Spleen (tissue), 11 donors: ENCODE data around the gene DMXL1. TPM values are rescaled to one million over a fixed set of nuclear protein-coding genes. Genes with fewer than 3 reads are reported as not detected.
A peak's percentile ranks its signal among the peaks of the same experiment; 100 is the strongest.

Experiments used
- DNase-seq: peaks from one replicate; pipeline ENCODE4 v3.0.0-alpha.2; 2020
- H3K27ac ChIP-seq, 8 donors: fragments of 200-600 bp; sonication (generic) in 7 of 8; 1 replicate in 4 of 8; 2 replicates in 4 of 8; pipeline versions ENCODE4 v1.5.0 to v1.8.0; 2016 to 2021; ENCODE audit warnings: inconsistent platforms in 4 of 8, mild to moderate bottlenecking in 4 of 8, moderate library complexity in 1 of 8
- H3K27me3 ChIP-seq, 7 donors: fragments of 200-600 bp; sonication (generic) in 6 of 7; replicated peaks in 1 of 7; 1 replicate in 4 of 7; 2 replicates in 3 of 7; pipeline versions ENCODE4 v1.5.0 to v1.8.0; 2016 to 2021; ENCODE audit warnings: inconsistent platforms in 3 of 7, mild to moderate bottlenecking in 1 of 7
- H3K36me3 ChIP-seq, 6 donors: fragments of 200-600 bp; sonication (generic) in 5 of 6; 1 replicate in 4 of 6; 2 replicates in 2 of 6; pipeline versions ENCODE4 v1.5.0 to v1.8.0; 2016 to 2021; ENCODE audit warnings: inconsistent platforms in 2 of 6
- H3K4me1 ChIP-seq, 6 donors: fragments of 200-600 bp; sonication (generic) in 5 of 6; 1 replicate in 3 of 6; 2 replicates in 3 of 6; pipeline versions ENCODE4 v1.5.0 to v1.8.0; 2016 to 2021; ENCODE audit warnings: inconsistent platforms in 3 of 6
- H3K4me3 ChIP-seq, 8 donors: fragments of 200-600 bp; sonication (generic) in 7 of 8; 1 replicate in 4 of 8; 2 replicates in 4 of 8; pipeline versions ENCODE4 v1.5.0 to v1.8.0; 2016 to 2021; ENCODE audit warnings: inconsistent platforms in 4 of 8, mild to moderate bottlenecking in 4 of 8, moderate library complexity in 2 of 8
- H3K9me3 ChIP-seq, 8 donors: fragments of 200-600 bp; sonication (generic) in 7 of 8; 1 replicate in 4 of 8; 2 replicates in 4 of 8; pipeline versions ENCODE4 v1.5.0 to v1.8.0; 2016 to 2021; ENCODE audit warnings: inconsistent platforms in 4 of 8
- POLR2A ChIP-seq, 3 donors: fragments of 450-650 bp; IDR thresholded peaks; one replicate each; pipeline ENCODE4 v1.5.1; 2017; ENCODE audit warnings: antibody characterized with exemption in 3 of 3, mild to moderate bottlenecking in 1 of 3
- POLR2AphosphoS5 ChIP-seq, 3 donors: sonication (generic); formaldehyde crosslinking; IDR thresholded peaks; one replicate each; pipeline ENCODE4 v1.5.1; 2017; ENCODE audit warnings: antibody characterized with exemption in 3 of 3
- WGBS, 5 donors: extraction: QIAGEN DNeasy Blood & Tissue Kit in 3 of 5; methylation state at CpG; one replicate each; pipeline versions ENCODE4 v1.1.5 to v1.1.7; 2013 to 2018; 5-methylcytosine and 5-hydroxymethylcytosine counted together
- intact Hi-C: fragments of 100-400 bp; cut with DNase I; formaldehyde crosslinking; loops from one replicate; pipeline ENCODE4 v1.15.0; 2023; ENCODE audit warnings: low total_unique reads
- polyA plus RNA-seq, 3 donors: library from polyadenylated mRNA; stranded (reverse); fragments of 200-250 nt; gene quantifications; one replicate each; pipeline ENCODE4 v1.2.1, GENCODE V29; 2013
- total RNA-seq, 7 donors: library from RNA; depleted of rRNA in 3 of 7; stranded (reverse); fragments of >200 nt in 3 of 7; fragmentation: NEBNext Ultra II Directional in 4 of 7; extraction: Animal tissue kit (Norgen Biotek cat#: 25700) in 4 of 7; gene quantifications; one replicate each; pipeline versions ENCODE4 v1.1.0 to v1.2.1, GENCODE V29; 2016 to 2021
- TF ChIP-seq, protein P1 (sequence below), 11 experiments: fragments of 200-600 bp in 7 of 11; fragments of 450-650 bp in 4 of 11; sonication (generic) in 4 of 11; IDR thresholded peaks in 8 of 11; conservative IDR thresholded peaks in 3 of 11; 1 replicate in 7 of 11; 2 replicates in 4 of 11; pipeline versions ENCODE4 v1.4.0 to v1.8.0; 2016 to 2021; ENCODE audit warnings: antibody characterized with exemption in 11 of 11, inconsistent platforms in 4 of 11, mild to moderate bottlenecking in 1 of 11
- donor health status: healthy with polysubstance abuse.
- donor health status: DM: no; HTN: no; CAD: no; lungs with moderate emphysema.
- donor health status: DM: no; HTN: no; CAD: no.
- donor health status: Bipolar disorder and iron deficiency.
- donor health status: healthy.
- donor health status: DM: no; HTN: no; CAD: no.
- donor health status: DM: yes; HTN: yes; CAD: no.

The DMXL1 gene
- total and polyA plus RNA-seq, 10 donors, result 19.3 to 89.9 (median 72.0) TPM

DNA sequence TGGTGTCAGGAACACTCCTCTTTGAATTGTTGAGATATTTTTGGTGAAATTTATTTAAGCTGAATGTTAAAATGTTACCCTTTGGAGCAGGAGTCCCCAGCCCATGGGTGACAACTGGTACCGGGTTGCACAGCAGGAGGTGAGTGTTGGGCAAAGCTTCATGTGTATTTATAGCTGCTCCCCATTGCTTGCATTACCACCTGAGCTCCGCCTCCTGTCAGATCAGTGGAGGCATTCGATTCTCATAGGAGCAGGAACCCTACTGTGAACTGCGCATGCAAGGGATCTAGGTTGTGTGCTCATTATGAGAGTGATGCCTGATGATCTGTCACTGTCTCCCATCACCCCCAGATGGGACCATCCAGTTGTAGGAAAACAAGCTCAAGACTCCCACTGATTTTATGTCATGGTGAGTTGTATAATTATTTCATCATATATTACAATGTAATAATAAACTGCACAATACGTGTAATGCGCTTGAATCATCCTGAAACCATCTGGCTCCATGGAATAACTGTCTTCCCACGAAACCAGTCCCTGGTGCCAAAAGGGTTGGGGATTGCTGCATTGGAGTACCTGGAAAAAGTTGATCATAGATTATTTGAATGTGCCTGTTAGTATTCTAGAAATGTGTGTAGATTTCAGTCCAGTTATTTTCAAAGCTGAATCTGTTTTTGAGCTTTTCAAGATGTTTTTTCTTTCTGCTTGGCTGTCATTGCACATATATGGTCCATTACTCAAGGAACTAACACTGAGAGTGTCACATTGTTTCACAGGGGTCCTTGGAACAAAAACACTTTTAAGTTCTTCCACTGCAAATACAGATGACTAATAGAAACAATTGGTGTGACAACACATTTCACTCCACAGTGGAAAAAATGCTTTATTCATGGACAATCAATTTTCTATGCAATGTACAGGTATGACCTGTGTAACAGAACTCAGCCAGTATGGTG is 180.3 kb downstream of the DMXL1 start:
- intact Hi-C loops, result no loop called here
- no peak overlapping the region for H3K4me3 ChIP-seq
- 91 to 99% (median 96%) methylated on average over 7 of the region's 7 CpGs for WGBS, 5 donors

DNA sequence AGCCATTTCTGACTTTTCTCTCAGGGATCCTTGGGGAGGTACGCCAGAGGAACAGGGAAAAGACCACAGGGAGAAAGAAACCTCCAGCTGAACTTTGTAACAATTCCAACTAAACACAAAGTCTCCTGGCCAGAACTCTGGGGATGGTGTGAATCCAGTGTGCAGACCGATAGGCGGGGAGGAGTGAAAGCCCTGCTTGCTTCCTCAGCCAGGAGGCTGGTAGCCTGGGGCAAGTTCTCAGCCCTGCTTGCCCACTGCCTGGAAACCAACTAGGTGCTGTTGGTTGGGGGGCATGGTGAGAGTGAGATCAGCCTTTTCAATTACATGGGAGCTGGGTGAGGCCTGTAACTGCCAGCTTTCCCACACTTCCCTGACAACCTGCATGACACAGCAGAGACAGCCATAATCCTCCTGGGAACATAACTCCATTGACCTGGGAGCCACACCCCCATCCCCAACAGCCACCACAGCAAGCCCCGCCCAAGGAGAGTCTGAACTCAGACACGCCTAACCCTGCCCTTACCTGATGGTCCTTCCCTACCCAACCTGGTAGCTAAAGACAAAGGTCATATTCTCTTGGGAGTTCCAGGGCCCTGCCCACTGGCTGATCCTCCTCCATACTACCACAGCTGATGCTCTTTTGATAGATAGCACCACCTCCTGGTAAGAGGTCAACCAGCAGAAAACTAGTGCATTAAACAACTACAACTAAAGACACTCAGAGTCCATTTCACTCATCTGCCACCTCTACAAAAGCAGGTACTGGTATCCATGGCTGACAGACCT is 184.9 kb downstream of the DMXL1 start:
- Histone ChIP-seq H3K27ac (no peak overlapping the region), H3K36me3 (peaks cover 0 to 15% (median 2%) of the 10 kb centered on the region in 6 donors), H3K9me3 (peaks cover 0 to 49% (median 26%) of the 10 kb centered on the region in 8 donors), H3K27me3 (no peaks in the 10 kb centered on the region), H3K4me3 (no peak overlapping the region), H3K4me1 (no peaks in the 10 kb centered on the region)
- intact Hi-C loops, result no loop called here
- 89 to 98% (median 96%) methylated on average over 5 of the region's 5 CpGs for WGBS, 5 donors
- TF ChIP-seq POLR2AphosphoS5 (IDR thresholded peaks at IDR 0.05) (peak in 1 of 3 donors; percentile 20), POLR2A (IDR thresholded peaks at IDR 0.05) (no peak)
- TF ChIP-seq, protein P1, sequence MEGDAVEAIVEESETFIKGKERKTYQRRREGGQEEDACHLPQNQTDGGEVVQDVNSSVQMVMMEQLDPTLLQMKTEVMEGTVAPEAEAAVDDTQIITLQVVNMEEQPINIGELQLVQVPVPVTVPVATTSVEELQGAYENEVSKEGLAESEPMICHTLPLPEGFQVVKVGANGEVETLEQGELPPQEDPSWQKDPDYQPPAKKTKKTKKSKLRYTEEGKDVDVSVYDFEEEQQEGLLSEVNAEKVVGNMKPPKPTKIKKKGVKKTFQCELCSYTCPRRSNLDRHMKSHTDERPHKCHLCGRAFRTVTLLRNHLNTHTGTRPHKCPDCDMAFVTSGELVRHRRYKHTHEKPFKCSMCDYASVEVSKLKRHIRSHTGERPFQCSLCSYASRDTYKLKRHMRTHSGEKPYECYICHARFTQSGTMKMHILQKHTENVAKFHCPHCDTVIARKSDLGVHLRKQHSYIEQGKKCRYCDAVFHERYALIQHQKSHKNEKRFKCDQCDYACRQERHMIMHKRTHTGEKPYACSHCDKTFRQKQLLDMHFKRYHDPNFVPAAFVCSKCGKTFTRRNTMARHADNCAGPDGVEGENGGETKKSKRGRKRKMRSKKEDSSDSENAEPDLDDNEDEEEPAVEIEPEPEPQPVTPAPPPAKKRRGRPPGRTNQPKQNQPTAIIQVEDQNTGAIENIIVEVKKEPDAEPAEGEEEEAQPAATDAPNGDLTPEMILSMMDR (IDR thresholded peaks at IDR 0.05 in 8 of 11, conservative IDR thresholded peaks at IDR 0.05 in 3 of 11), result peak in 1 of 11 experiments; percentile 40
- no peak for DNase-seq

More for the DNA sequence above, 180.3 kb downstream of the DMXL1 start:
- Histone ChIP-seq H3K4me1 (no peaks in the 10 kb centered on the region), H3K9me3 (peaks cover 0 to 22% (median 12%) of the 10 kb centered on the region in 8 donors), H3K27ac (no peak overlapping the region), H3K27me3 (no peaks in the 10 kb centered on the region), H3K36me3 (peaks cover 0 to 36% (median 11%) of the 10 kb centered on the region in 6 donors)
- no peak for DNase-seq
- TF ChIP-seq, protein P1 (IDR thresholded peaks at IDR 0.05 in 8 of 11, conservative IDR thresholded peaks at IDR 0.05 in 3 of 11), result no peak
- TF ChIP-seq POLR2A (IDR thresholded peaks at IDR 0.05), result no peak
- TF ChIP-seq POLR2AphosphoS5 (IDR thresholded peaks at IDR 0.05), result no peak

DNA sequence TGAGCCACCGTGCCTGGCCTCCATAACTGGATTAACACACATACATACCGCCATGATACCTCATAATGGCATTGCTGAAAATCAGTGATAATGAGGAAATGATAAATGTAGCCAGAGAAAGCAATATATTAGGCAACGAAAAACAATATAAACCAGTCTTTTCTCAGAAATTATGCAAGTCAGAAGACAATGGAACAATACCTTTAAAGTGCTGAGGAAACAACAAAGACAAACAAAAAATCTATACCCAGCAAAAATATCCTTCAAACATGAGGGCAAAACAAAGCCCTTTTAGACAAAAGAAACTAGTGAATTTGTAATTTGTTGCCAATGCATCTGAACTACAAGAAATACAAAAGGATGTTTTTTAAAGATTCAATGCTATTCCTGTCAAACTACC is 186.7 kb downstream of the DMXL1 start:
- TF ChIP-seq, protein P1 (IDR thresholded peaks at IDR 0.05 in 8 of 11, conservative IDR thresholded peaks at IDR 0.05 in 3 of 11), result no peak
- TF ChIP-seq POLR2A (IDR thresholded peaks at IDR 0.05) (no peak), POLR2AphosphoS5 (IDR thresholded peaks at IDR 0.05) (no peak)
- Histone ChIP-seq H3K36me3 (no peaks in the 10 kb centered on the region), H3K4me1 (no peaks in the 10 kb centered on the region), H3K27ac (no peak overlapping the region), H3K27me3 (no peaks in the 10 kb centered on the region), H3K9me3 (peaks cover 0 to 68% (median 40%) of the 10 kb centered on the region in 8 donors), H3K4me3 (no peak overlapping the region)
- 92 to 99% (median 97%) methylated on average over 3 of the region's 3 CpGs for WGBS, 5 donors
- intact Hi-C loops, result no loop called here
- DNase-seq, result no peak
